Stimulated activated CD8-positive, alpha-beta memory T cell treated with anti-CD3 and anti-CD28 coated beads, Interleukin-4, amount 100 ng/mL, for 24 hours (primary cell): ENCODE results near the gene GRAMD1B.
A peak's percentile ranks its signal among the peaks of the same experiment; 100 is the strongest.

Experiments used
- DNase-seq: peaks from one replicate; pipeline ENCODE4 v3.0.0-alpha.2; 2020; ENCODE audit warnings: low read depth

GRAMD1B gene

GRCh38 chr11:123429913-123430720, at the start of gene GRAMD1B:
Gene GRAMD1B, plus strand, starts transcription at chr11:123430269. Its CDS starts 524 bp downstream, at chr11:123430793.
- peak; percentile 55 for DNase-seq

- no peak for DNase-seq
Observed at GRCh38 chr11:123381149-123381548, 48.9 kb upstream of the GRAMD1B start.

DNA sequence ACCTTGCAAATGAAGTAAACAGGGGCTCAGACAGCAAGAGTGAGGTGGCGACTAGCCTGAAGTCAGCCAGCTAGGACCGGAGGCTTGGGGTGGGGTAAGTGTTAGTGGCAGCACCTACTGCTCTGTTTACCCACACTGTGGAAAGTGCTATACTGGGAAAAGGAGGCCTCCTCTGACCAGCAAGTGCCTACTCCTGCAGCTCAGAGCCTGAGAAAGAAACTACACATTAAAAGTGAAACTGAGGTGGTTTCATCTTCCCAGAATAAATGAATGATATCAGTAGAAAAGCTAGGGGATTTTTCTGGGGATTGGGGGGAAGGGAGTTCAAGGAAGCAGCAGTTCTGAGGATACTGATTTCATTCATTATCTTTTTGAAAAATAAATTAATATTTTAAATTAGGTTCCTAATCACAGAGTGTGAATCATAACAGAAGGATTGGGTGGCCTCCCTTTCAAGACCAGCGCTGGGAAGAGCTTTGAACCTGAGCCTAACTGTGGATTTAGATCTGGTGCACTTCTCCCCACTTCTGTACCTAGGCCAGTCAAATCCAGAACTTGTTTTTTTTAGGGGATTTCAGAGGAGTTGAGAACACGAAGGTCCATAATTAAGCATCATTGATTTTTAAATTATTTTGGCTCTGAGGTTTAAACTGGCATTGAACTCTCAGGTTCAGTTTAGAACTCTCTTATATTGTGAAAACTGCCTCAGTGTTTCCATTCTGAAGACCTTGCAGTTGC, 48.1 kb upstream of the GRAMD1B start:
- peak; percentile 31 for DNase-seq

GRCh38 chr11:123382555-123383074, 47.5 kb upstream of the GRAMD1B start:
- DNase-seq = no peak

GRCh38 chr11:123384116-123384515, 46.0 kb upstream of the GRAMD1B start:
- DNase-seq = no peak

DNA sequence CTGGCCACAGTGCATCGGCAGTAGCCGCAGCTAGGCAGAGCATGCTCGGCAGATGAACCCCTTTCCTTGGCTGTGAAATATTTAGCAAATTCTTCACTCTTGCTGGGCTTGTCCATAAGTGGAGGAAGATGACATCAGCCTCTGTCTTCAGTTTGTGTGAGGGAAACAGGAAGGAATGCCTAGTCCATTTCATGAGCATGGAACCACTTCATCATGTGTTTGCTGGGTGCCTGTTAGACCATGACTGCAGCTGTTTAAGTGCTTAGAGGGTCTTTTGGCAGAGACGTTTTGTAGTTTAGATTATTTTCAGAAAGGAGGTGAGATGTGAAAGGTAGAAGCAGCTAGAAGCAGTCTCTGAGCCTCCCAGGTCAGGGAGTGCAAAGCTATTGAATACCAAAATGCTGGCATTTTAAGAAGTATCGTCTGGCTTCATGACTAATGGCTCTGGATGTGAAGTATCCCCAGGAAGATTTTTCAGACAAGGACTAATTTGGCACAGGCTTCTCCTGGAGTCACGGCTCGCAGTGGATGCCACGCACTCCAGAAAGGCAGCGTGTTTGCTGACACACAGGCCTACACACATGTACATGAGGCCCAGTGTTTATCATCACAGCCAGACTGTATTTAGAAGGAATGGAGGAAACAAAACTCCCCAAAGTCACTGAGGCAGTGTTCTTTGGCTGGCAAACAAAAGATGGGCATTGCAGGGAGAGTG, 43.1 kb upstream of the GRAMD1B start:
- no peak for DNase-seq

DNA sequence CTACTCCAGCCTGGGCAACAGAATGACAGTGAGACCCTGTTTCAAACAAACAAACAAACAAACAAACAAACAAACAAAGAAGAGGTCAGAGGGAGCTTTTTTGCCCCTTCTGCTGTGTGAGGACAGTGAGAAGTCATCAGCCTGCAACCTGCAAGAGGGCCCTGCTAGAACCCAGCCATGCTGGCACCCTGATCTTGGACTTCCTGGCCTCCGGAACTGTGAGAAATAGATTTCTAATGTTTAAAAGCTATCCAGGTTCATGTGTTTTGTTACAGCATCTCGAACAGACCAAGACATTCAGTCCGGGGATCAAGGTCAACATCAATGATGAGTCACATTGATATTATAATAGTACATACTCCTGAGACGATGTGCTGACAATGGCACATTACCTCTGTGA, 41.4 kb upstream of the GRAMD1B start:
- DNase-seq = no peak

DNA sequence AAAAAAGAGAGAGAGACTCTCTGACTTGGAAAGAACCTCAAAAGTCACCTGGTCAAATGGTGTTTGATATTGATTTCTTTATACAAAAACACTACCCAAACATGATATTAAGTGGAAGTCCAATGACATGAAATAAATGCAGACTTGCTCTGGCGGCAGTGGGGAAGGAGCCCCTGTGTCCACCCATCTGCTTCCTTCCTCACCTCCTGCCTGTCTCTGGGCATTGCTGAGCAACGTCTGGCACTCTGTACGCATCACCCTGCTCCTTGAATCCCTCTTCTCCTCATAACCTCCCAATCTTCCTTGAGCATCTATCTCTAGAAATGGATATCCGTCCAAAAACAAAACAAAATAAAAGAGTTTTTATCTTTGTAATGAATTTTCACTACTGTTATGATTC, 39.9 kb upstream of the GRAMD1B start:
- no peak for DNase-seq

DNA sequence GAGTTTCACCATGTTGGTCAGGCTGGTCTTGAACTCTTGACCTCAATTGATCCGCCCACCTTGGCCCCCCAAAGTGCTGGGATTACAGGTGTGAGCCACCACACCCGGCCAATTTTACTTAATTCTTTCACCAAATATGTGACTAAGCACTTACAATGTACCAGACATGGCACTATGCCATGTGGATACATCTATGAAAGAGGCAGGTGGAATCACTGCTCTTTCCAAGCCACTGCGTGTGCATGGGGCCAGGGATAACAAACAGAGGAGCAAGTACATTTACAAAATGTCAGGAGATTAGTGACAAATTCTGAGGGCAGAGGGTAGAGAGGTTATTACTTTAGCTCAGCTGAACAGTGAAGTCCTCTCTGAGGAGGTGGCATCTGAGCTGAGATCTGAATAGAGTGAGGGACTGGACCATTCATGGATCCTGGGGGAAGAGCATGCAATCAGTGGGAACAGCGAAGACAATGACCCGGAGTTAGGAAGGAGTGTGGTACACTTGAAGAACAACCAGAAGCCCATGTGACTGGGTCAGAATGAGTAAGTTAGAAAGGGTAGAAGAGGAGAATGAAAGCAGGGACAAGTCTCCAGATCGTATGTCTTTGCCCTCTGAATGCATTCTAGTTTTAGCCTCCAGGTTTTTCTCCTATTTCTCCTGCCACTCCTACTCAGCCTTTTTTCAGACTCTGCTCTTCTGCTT, 38.3 kb upstream of the GRAMD1B start:
- DNase-seq = no peak

GRCh38 chr11:123392431-123392830, 37.6 kb upstream of the GRAMD1B start:
- DNase-seq = no peak

GRCh38 chr11:123392844-123393243, 37.2 kb upstream of the GRAMD1B start:
- no peak for DNase-seq

DNA sequence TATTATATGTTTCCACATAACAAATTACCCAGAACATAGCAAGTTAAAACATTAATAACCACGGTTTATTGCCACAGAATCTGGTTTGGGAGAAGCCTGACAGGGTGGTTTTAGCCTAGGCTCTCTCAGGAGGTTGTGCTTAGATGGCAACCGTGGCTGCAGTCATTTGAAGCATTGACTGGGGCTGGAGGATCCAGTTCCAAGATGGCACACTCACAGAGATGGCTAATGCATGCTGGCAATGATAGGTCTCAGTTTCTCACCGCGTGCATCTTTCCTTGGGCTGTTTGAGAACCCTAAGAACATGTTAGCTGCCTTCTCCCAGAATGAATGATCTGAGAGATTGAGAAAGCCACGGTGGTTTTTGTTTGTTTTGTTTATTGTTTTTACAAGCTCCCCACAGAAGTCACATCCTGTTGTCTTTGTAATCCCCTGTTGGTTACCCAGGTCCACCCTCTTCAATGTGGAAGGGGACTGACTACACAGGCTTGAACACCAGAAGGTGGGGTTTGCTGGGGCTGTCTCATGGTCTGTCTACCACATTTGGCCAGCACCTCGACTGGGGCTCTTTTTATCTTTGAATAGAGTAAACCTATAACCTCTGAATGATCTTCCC, 36.6 kb upstream of the GRAMD1B start:
- DNase-seq = no peak

GRCh38 chr11:123404676-123405075, 25.4 kb upstream of the GRAMD1B start:
- no peak for DNase-seq

GRCh38 chr11:123405123-123405592, 24.9 kb upstream of the GRAMD1B start:
- no peak for DNase-seq

GRCh38 chr11:123406441-123407129, 23.5 kb upstream of the GRAMD1B start:
- DNase-seq = no peak

- peak; percentile 28 for DNase-seq
Observed at GRCh38 chr11:123407130-123407995, 22.7 kb upstream of the GRAMD1B start.

DNA sequence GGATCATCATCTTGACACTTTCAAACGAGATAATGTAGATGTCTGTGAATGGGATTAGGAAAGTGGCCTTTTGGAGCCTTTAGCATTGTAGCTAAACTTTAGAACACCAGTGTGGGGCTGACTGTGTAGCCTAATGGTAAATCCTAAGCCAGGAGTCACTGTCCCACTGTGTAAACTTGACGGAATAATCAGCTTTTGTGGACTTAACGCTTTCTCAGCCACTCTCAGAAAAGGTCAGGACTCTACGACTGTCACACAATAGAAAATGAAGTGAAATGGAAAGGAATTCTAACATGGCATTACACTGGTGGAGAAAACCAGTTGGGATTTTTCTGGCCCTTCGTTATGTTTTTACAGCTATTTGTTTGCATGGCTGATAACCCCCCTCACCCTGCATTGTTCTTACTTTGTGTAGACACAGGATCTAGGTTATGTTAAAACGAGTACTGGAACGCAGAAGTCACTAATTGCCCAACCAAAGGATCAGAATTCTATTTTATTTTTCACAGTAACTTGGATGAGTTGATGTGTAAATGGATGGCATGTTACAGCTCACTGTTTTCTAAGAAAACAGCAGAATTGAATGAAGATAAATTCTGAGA, 22.0 kb upstream of the GRAMD1B start:
- no peak for DNase-seq

DNA sequence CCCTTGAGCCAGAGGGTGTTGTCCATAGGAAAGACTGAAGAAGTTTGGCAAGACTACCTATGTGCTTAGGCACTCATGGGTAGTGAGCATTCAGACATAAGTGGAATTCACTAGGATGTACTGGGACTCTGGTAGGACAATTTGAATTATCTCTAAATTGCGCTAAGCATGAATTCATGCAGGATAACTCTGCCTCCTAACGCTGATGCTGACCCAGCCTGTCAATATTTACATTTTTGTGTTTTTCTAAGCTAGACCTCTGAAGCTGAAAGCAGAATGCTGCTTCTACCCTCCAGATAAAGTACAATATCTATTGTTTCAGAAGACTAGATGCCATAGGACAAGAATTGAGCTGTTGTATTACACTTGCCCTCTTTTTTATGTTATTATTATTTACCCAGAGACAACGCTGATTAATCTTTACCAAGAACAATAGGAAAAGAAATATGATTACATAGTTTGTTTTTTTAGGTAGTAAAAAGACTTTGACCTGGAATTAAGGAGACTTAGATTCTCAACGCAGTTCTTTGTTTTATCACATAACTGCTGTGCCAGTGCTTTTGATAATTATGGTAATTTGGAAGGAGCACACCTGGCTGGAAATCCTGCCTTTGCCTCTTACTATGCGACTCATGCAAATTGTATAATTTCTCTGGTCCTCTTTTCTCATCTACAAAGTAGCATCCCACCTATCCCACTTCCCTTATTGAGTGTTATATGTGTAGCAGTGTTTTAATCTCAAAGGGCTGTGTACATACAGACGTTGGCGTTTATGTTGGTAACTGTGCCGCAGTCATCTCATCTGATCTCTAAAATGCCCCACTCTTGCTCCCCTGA, 21.2 kb upstream of the GRAMD1B start:
- no peak for DNase-seq
